ENCODE data around the gene NBDY.

Gene NBDY

GRCh38 chrX:56785442-56785841 lies 56.4 kb downstream of the NBDY start:
- TF ChIP-seq MAX (IDR thresholded peaks at IDR 0.05; ENCODE audit: low read depth, low read length) = no peak
- no peak for TF ChIP-seq CTCF (IDR thresholded peaks at IDR 0.05; ENCODE audit: low read depth, low read length)
- no peak for TF ChIP-seq POLR2A (IDR thresholded peaks at IDR 0.05; ENCODE audit: extremely low read depth, insufficient read length)
- TF ChIP-seq MYC (IDR thresholded peaks at IDR 0.05; ENCODE audit: low read depth, low read length) = no peak
- no peak overlapping the region for H3K4me3 ChIP-seq (ENCODE audit: low read depth, low read length)
- DNase-seq (ENCODE audit: low read depth) = no peak

DNA sequence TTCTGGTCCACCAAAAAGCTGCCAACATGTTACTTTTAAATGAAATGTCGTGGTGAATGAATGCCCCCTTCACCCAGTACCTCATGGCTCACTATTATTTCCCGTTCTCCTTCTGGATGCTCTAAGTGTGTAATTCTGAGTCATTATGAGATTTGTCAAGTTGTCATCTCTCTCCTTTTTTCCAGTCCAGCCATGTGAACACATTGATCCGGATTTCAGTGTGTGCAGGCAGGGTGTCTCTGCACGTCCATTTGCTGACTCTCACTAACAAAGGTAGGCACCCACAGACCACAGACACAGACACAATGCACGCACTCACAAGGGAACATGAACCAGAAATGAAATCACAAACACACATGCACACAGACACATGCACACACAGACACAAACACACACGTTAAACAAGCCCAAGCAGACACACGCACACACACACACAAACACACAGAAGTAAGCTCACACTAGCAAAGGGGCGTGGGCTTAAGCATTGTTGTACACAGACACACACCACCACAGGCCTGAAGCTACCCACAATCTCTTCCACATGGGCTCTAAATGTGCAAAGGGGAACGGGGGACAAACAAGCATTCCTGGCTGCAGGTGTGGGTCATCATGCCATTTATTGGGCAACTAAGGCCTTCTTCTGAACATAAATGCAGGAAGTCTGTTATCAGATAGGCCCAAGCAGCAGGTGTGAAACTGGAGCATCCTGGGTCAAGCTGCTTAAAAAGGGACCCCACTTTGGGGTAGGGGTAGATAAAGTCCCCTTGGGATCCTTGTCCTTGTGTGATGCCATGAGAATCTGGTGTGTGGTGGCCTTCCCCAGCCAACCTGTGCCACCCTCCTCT lies 58.1 kb downstream of the NBDY start:
- DNase-seq (ENCODE audit: low read depth) = no peak

GRCh38 chrX:56787734-56788152 lies 58.7 kb downstream of the NBDY start:
- H3K4me3 ChIP-seq (ENCODE audit: low read depth, low read length) = no peak overlapping the region
- DNase-seq (ENCODE audit: low read depth) = no peak
- TF ChIP-seq MYC (IDR thresholded peaks at IDR 0.05; ENCODE audit: low read depth, low read length) (no peak), POLR2A (IDR thresholded peaks at IDR 0.05; ENCODE audit: extremely low read depth, insufficient read length) (no peak), MAX (IDR thresholded peaks at IDR 0.05; ENCODE audit: low read depth, low read length) (no peak), CTCF (IDR thresholded peaks at IDR 0.05; ENCODE audit: low read depth, low read length) (no peak)

More for the DNA sequence above, 58.1 kb downstream of the NBDY start:
- TF ChIP-seq CTCF (IDR thresholded peaks at IDR 0.05; ENCODE audit: low read depth, low read length) (no peak), MYC (IDR thresholded peaks at IDR 0.05; ENCODE audit: low read depth, low read length) (no peak), POLR2A (IDR thresholded peaks at IDR 0.05; ENCODE audit: extremely low read depth, insufficient read length) (no peak), MAX (IDR thresholded peaks at IDR 0.05; ENCODE audit: low read depth, low read length) (no peak)
- no peak overlapping the region for H3K4me3 ChIP-seq (ENCODE audit: low read depth, low read length)

DNA sequence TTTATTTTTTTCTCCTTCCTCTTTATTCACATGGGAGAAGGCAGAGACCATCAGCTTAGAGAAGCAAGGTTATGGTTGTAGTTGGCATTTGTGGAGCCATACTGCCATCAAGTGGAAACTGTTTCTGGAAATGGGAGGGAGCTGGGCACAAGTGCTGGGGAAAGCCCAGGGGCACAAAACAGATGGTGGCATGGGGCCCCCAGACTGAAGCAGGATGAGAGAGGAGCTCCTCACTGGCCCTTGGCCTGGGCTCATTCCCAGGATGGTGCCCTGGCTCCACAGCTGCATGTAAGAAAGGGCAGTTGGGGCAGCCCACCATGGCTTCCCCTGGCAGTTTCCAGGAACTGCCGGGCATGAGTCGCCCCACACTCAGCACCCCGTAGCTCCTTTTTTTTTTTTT lies 59.2 kb downstream of the NBDY start:
- TF ChIP-seq CTCF (IDR thresholded peaks at IDR 0.05; ENCODE audit: low read depth, low read length) (peak; percentile 10), MAX (IDR thresholded peaks at IDR 0.05; ENCODE audit: low read depth, low read length) (no peak)
- peak overlapping the region; percentile 38 for H3K4me3 ChIP-seq (ENCODE audit: low read depth, low read length)

GRCh38 chrX:56788717-56789122 lies 59.7 kb downstream of the NBDY start:
- DNase-seq (ENCODE audit: low read depth) = peak; percentile 79
- TF ChIP-seq CTCF (IDR thresholded peaks at IDR 0.05; ENCODE audit: low read depth, low read length) (peak; percentile 28), MAX (IDR thresholded peaks at IDR 0.05; ENCODE audit: low read depth, low read length) (no peak)
- peak overlapping the region; percentile 38 for H3K4me3 ChIP-seq (ENCODE audit: low read depth, low read length)

More for the DNA sequence above, 59.2 kb downstream of the NBDY start:
- DNase-seq (ENCODE audit: low read depth) = peak; percentile 69

Measured in NB4 (cell line).